HAP-1 (cell line): ENCODE measurements around the gene FOXQ1.

ENCODE experiments used
- DNase-seq, 2 experiments: peaks; one replicate each; pipeline ENCODE4 v3.0.0-alpha.2; 2016 to 2020; ENCODE audit warnings: low spot score in 2 of 2
- H3K27me3 ChIP-seq: fragments of 250-450 bp; sonication (Bioruptor Pico); 2 replicates; pipeline ENCODE4 v1.5.1; 2020; ENCODE audit warnings: low read depth, mild to moderate bottlenecking, moderate library complexity
- H3K36me3 ChIP-seq: fragments of 250-450 bp; sonication (Bioruptor Pico); replicated peaks from 2 replicates; pipeline ENCODE4 v1.5.1; 2020; ENCODE audit warnings: mild to moderate bottlenecking
- H3K4me1 ChIP-seq: fragments of 250-450 bp; sonication (Bioruptor Pico); 2 replicates; pipeline ENCODE4 v1.5.1; 2020; ENCODE audit warnings: mild to moderate bottlenecking
- H3K4me3 ChIP-seq: fragments of 250-450 bp; sonication (Bioruptor Pico); 2 replicates; pipeline ENCODE4 v1.5.1; 2020; ENCODE audit warnings: mild to moderate bottlenecking, moderate library complexity
- H3K9me3 ChIP-seq: fragments of 250-450 bp; sonication (Bioruptor Pico); 2 replicates; pipeline ENCODE4 v1.5.1; 2020; ENCODE audit warnings: mild to moderate bottlenecking, moderate library complexity
- in situ Hi-C: fragments of 300-500 bp; cut with MboI; formaldehyde crosslinking; loops from 3 replicates; pipeline ENCODE4 v1.14.3; 2020; ENCODE audit warnings: low sequenced_read_pairs, inconsistent platforms, mixed read lengths

The FOXQ1 gene, protein sequence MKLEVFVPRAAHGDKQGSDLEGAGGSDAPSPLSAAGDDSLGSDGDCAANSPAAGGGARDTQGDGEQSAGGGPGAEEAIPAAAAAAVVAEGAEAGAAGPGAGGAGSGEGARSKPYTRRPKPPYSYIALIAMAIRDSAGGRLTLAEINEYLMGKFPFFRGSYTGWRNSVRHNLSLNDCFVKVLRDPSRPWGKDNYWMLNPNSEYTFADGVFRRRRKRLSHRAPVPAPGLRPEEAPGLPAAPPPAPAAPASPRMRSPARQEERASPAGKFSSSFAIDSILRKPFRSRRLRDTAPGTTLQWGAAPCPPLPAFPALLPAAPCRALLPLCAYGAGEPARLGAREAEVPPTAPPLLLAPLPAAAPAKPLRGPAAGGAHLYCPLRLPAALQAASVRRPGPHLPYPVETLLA

DNA sequence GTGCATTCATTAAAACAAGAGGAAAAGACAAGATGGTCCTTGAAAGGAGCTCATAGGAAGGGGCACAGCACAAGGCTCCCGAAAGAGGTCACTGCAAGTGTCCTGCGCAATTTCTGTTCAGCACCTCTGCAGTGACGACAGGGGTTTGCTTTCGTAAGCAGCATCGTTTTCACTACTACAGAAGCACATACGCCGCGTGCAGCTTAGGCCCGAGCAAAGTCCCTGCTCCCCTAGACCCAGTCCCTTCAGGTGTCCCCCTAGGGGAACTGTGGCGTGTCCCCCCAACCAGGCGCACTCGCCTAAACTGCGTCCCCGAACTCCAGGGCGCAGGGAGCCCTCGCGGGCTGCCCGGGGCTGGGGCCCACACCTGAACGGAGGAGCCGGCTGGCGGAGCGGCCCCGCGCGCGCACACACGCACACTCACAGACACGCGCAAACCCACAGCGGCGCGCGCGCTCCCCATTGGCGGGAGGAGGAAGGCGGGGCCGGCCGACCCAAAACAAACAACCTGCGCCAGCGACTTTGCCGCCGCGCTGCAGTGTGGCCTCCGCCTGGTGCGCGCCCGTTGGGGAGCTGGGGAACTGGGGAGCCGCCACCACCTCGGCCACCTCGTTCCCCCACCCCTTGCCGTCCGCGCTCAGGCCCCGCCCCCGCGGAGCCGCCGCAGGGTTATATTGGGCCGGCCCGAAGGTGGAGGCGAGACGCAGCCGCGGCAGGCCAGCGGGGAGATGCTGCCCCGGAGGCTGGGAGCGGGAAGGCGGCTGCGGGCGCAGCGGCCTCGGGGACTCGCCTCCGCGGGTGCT, at the start of gene FOXQ1:
TSS of gene FOXQ1 (plus strand) at position 699 of the 803 bp plus-strand sequence. CDS start 607 bp downstream, outside the sequence.
- Histone ChIP-seq H3K36me3 (no peaks in the 10 kb centered on the region), H3K9me3 (no peaks in the 10 kb centered on the region), H3K4me3 (no peak within 1 kb of the TSS), H3K27me3 (peaks cover 57% of the 10 kb centered on the region), H3K4me1 (no peaks in the 10 kb centered on the region)
- in situ Hi-C loops = no loop called here
- no peak for DNase-seq

DNA sequence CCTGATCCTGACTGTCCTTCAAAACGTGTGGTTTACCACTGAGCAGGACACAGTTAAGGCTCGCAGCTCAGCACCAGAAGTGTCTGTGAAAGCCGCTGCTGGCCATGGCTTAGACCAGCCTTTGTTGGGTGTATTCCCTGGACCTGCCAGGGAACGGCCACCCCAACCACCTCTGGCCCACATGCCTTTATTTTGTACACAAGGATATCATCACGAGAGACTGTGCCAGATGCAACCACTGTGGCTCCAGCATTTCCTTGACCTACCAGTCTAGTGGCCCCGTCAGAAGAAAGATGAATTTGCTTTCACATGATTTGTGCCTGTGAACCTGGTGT, 49.2 kb upstream of the FOXQ1 start:
- in situ Hi-C loops = no loop called here
- Histone ChIP-seq H3K4me1 (no peaks in the 10 kb centered on the region), H3K9me3 (no peaks in the 10 kb centered on the region), H3K4me3 (no peak overlapping the region), H3K36me3 (no peaks in the 10 kb centered on the region), H3K27me3 (no peaks in the 10 kb centered on the region)
- no peak for DNase-seq

DNA sequence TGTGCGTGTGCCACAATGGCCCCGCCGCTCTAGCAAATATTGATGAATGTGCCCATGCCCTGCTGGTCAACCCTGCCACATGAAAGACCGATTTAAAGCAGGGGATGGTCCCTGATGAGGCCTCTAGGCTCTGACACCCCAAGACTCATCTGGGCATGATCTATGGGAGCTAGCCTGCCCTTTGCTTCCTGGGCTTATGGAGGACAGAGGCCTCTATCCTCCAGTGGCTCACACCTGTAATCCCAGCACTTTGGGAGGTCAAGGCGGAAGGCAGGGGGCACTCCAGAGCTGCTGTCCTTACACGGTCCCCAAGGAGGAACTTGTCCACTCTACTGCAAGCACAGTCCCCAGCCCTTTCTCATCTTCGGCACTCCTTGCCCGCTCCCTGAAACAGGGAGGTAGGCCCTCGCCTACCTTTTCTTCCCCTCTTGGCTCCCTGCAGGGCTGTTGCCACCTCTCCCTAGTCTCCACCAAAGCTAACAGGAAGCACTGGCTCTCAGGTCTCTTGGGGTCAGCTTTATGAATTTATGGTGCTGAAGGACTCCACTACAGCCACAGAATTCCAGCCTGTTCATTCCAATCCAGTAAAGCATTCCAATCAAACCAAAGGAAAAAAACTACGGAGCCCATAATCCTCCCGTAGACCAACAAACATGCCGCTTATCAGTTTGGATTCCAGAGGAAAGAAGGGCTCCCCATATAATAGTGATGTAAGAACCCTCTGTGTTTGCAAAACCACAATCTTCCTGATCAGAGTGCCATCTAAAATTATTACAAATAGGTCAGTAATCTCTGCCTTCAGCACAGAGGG, 48.7 kb upstream of the FOXQ1 start:
- no peaks in the 10 kb centered on the region for H3K27me3 ChIP-seq
- in situ Hi-C loops = no loop called here
- DNase-seq = no peak
- no peaks in the 10 kb centered on the region for H3K4me1 ChIP-seq
- no peaks in the 10 kb centered on the region for H3K9me3 ChIP-seq
- H3K4me3 ChIP-seq = no peak overlapping the region
- H3K36me3 ChIP-seq = no peaks in the 10 kb centered on the region

DNA sequence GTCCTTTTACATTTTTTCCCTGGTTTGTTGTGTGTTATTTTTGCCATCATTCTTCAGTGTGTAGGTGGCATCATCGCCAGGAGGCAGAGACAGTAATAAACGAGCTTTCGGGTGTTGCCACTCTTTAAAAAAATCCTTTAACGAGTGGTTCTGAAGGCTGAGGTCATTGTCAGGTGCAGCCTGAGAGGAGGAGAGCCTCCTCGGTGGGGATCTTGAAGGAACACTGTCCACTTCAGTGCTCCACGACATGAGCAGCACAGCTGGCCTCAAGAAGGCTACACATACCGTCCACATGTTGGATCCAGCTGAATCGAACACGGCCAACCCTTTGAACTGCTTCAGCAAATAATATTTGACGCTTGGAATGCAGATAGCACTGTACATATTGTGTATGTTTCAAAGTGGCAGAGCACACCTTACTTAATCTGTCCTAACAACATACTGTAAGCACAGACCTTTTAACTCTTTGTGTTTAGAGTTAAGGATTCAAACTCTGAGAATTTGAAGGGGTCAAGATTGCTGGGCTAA, 48.0 kb upstream of the FOXQ1 start:
- H3K4me3 ChIP-seq = no peak overlapping the region
- in situ Hi-C loops = no loop called here

DNA sequence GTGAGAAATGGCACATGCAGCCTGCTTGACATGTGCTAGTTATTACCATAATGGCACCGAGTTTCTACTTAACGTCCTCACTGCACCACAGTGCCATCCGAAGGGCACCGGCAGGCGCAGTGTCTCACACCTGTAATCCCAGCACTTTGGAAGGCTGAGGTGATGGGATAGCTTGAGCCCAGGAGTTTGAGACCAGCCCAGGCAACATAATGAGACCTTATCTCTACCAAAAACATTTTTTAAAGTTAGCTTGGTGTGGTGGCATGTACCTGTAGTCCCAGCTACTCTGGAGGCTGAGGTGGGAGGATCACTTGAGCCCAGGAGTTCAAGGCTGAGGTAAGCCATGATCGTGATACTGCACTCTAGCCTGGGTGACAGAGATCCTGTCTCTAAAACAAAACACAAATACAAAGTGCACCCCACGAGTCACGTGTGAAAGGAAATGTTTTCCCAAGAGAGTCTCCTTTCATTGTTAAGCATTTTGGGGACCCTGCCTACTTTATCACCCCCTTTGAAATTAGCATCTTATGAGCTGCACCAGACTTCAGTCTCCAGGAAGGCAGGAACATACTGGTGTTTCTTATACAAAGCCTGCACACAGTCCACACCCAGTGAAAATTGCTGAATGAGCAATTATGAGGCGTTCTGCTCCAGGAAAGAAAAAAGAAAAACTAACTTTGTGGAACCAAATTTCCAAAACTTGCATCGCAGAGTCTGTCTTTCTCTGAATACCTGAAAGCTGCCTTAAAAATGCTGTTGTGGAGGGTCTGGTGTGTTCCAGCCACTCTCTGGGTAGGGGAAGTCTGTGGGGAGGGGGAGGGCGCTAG, 47.1 kb upstream of the FOXQ1 start:
- in situ Hi-C loops = no loop called here
- H3K27me3 ChIP-seq = no peaks in the 10 kb centered on the region
- H3K4me3 ChIP-seq = no peak overlapping the region
- H3K9me3 ChIP-seq = no peaks in the 10 kb centered on the region
- DNase-seq = no peak
- no peaks in the 10 kb centered on the region for H3K4me1 ChIP-seq
- H3K36me3 ChIP-seq = no peaks in the 10 kb centered on the region

More for the DNA sequence above, 48.0 kb upstream of the FOXQ1 start:
- Histone ChIP-seq H3K4me1 (no peaks in the 10 kb centered on the region), H3K27me3 (no peaks in the 10 kb centered on the region), H3K36me3 (no peaks in the 10 kb centered on the region), H3K9me3 (no peaks in the 10 kb centered on the region)
- no peak for DNase-seq

DNA sequence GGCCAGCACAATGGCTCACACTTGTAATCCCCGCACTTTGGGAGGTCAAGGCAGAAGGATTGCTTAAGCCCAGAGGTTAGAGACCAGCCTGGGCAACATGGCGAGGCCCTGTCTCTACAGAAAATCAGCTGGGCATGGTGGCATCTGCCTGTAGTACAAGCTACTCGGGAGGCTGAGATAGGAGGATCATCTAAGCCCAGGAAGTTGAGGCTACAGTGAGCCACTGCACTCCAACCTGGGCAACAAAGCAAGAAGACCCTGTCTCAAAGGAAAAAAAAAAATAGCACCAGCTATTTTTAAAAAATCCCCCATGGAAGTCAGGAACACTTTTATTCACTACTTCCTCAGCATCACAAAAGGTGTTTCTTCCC, 45.2 kb upstream of the FOXQ1 start:
- Histone ChIP-seq H3K4me3 (no peak overlapping the region), H3K9me3 (no peaks in the 10 kb centered on the region), H3K27me3 (no peaks in the 10 kb centered on the region), H3K4me1 (no peaks in the 10 kb centered on the region), H3K36me3 (no peaks in the 10 kb centered on the region)
- in situ Hi-C loops = no loop called here
- no peak for DNase-seq

DNA sequence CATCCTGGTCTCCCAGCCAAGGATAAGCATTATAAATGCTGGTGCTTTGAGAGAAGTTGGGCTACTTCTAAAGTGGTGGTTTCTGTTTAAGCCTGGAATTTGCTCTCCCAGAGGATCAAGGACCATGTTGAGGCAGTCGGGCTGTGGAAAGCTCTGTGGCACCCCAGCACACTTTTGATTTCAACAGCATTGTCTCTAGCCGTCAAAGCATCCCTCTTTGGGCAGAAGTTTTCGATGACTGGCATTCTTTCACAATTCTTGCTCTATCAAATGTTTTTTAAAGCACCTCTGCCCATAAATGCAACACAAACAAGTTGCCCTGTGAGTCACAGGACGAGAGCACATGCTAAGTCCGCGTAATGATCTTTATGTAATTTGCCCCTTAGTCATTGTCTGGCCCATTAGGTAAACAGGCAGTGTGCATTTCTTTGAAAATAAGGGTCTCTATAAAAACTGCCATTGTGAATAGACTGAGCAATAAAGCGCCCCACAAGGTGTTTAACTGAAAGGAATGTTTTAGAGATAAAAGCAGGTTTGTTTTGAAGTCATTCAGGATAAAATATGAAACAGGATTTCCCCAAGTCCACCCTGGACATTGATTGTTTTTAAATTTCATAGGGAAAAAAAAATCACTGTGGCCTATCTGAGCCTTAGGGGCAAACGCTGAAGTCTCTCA, 44.7 kb upstream of the FOXQ1 start:
- no peak for DNase-seq
- in situ Hi-C loops = no loop called here
- Histone ChIP-seq H3K36me3 (no peaks in the 10 kb centered on the region), H3K4me3 (no peak overlapping the region), H3K4me1 (no peaks in the 10 kb centered on the region), H3K27me3 (no peaks in the 10 kb centered on the region), H3K9me3 (no peaks in the 10 kb centered on the region)

DNA sequence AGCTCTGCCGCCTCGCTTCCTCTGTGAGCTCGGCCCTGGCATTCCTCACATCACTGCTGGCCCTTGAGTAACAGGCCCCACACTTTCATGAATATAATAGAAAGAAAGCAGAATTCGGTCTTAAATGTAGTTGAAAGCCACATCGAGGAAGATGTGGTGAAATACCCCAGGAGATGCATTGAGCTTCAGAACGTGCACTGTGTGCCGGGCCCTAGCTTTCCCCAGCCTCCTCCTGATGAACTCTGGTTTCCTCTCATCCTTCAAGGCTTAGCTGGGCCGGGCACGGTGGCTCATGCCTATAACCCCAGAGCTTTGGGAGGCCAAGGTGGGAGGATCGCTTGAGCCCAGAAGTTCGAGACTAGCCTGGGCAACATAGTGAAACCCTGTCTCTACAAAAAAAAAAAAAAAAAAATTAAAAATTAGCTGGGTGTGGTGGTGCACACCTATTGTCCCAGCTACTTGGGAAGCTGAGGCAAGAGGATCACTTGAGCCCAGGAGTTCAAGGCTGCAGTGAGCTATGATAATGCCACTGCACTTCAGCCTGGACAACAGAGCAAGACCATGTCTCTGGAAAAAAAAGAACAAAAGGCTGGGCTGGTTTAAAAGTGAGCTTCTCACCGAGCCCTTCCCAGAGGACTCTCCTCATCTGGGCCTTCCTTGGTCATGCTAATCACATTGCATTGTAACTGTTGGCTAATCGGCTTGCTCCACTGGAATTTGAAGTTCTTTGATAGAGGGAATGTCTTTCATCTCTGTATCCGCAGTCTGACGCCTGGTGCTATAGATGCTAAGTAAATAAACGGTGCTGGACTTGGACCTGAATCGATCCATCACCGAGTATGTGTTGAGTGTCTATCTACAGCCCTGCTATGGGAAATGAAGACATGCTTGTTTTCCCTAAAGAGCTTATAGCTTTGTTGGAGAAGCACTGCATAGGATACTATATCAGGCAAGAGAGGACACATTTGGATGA, 43.8 kb upstream of the FOXQ1 start:
- H3K9me3 ChIP-seq = no peaks in the 10 kb centered on the region
- H3K4me3 ChIP-seq = no peak overlapping the region
- in situ Hi-C loops = no loop called here
- no peaks in the 10 kb centered on the region for H3K36me3 ChIP-seq
- peak in 1 of 2 experiments; percentile 10 for DNase-seq
- no peaks in the 10 kb centered on the region for H3K27me3 ChIP-seq
- no peaks in the 10 kb centered on the region for H3K4me1 ChIP-seq

DNA sequence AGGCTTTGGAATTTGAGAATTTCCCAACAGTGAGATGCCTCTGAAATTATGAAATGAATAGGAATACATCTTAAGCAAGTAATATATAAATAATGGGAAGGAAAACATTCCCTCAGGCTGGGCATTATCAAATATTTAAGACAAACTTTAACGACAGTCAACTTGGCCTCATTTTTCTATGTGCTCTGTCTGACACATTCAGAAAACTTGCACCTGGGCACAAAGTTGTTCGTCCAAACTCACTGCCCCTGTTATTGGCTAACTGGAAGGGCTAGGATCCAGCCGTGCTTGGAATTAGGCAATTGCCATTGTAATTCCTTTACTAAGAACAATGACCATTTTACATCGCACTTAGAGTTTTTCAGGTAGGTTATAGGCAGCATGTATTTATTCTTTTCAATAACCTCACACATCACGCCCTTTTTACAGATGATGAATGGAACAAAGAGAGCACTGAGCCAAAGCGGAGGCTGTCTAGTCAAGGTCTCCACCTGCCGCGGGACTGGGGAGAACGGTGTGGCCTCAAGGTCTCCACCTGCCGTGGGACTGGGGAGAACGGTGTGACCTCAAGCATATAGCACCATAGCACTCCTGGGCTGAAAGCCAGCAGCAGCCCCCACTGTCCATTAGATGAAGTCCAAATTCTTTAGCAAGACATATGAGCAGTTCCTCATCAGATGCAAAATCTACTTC, 40.7 kb upstream of the FOXQ1 start:
- in situ Hi-C loops = no loop called here
- Histone ChIP-seq H3K36me3 (no peaks in the 10 kb centered on the region), H3K4me3 (no peak overlapping the region), H3K4me1 (no peaks in the 10 kb centered on the region), H3K9me3 (no peaks in the 10 kb centered on the region; the same call in 1 of the 2 replicates), H3K27me3 (no peaks in the 10 kb centered on the region)
- no peak for DNase-seq

DNA sequence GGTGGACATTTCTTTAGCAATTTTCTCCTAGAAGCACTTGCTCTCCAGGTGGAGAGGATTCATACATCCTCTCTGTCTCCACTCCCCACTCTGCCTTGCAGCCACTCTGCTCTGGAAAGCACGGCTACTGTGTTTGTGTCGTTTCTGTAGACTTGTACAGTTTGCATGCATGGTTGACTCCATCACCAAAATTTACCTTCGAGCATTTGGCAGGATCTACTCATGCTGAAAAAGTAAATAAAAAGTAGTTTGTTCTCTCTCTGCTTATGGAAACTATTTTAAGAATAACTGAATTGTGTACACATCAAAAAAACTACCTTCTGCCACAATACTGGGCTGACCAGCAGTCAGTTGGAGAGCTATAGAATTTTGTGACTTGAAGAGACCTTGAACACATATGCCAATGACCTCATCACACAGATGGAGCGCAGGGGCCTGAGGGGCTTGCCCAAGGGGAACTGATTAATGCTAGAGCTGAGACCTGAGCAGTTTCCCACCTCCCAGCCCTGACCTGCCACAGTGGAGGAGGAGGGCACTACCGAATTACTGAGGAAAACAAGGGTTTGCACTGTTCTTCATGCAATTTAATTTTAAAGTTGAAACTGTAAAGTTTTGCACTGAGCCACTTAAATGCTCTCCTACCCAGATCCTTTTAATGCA, 33.7 kb upstream of the FOXQ1 start:
- in situ Hi-C loops = no loop called here

DNA sequence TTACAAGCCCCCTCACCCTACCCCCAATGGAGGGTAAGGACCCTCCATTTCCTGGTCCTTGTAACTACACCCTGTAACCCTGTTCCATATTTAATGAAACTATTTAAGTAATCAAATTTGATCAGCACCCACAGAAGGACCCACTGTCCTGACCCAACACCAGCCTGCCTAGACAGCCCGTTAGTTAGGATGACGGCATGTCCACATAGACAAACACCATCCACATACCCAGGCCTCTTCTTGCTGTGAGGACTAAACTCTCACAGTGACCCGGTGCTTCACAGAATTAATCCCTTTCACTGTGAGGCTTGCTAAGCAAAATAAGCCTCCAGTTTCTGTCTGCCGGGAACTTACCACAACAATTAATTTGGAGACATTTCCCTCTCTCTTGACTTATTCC, 32.8 kb upstream of the FOXQ1 start:
- no peaks in the 10 kb centered on the region for H3K36me3 ChIP-seq
- H3K4me3 ChIP-seq = no peak overlapping the region
- H3K4me1 ChIP-seq = no peaks in the 10 kb centered on the region
- H3K27me3 ChIP-seq = 0 out of 2 replicates have a peak, but pooled peaks cover 5% of the 10 kb centered on the region
- in situ Hi-C loops = no loop called here
- no peak for DNase-seq
- no peaks in the 10 kb centered on the region; the same call in 1 of the 2 replicates for H3K9me3 ChIP-seq

More for the DNA sequence above, 33.7 kb upstream of the FOXQ1 start:
- no peak overlapping the region for H3K4me3 ChIP-seq
- H3K27me3 ChIP-seq = 0 out of 2 replicates have a peak, but pooled peaks cover 5% of the 10 kb centered on the region
- no peaks in the 10 kb centered on the region for H3K4me1 ChIP-seq
- no peak for DNase-seq
- H3K9me3 ChIP-seq = no peaks in the 10 kb centered on the region; the same call in 1 of the 2 replicates
- no peaks in the 10 kb centered on the region for H3K36me3 ChIP-seq
